Esophagus muscularis mucosa (tissue), 4 donors: ENCODE results near the gene ZNF93. TPM values are rescaled to one million over a fixed set of nuclear protein-coding genes. Genes with fewer than 3 reads are reported as not detected.
A peak's percentile ranks its signal among the peaks of the same experiment; 100 is the strongest.
"Not testable (repeated sequence)": the region's sequence is repeated elsewhere in the genome, so short reads cannot be mapped to it uniquely, and the experiment has no call there.

Experiments
- DNase-seq: peaks from one replicate; pipeline ENCODE4 v3.0.0-alpha.2; 2017; ENCODE audit errors: extremely low spot score
- H3K27ac ChIP-seq, 4 donors: fragments of 200-600 bp; sonication (generic); replicated peaks in 1 of 4; 1 replicate in 3 of 4; 2 replicates in 1 of 4; pipeline ENCODE4 v1.5.1; 2016 to 2019; ENCODE audit warnings: mild to moderate bottlenecking in 1 of 4
- H3K27me3 ChIP-seq, 4 donors: fragments of 200-600 bp; sonication (generic); one replicate each; pipeline versions ENCODE4 v1.5.1 to v1.6.0; 2016 to 2019
- H3K36me3 ChIP-seq, 4 donors: fragments of 200-600 bp; sonication (generic); one replicate each; pipeline ENCODE4 v1.5.1; 2016 to 2019
- H3K4me1 ChIP-seq, 4 donors: fragments of 200-600 bp; sonication (generic); one replicate each; pipeline ENCODE4 v1.5.1; 2016 to 2019
- H3K4me3 ChIP-seq, 4 donors: fragments of 200-600 bp; sonication (generic); 1 replicate in 2 of 4; 2 replicates in 2 of 4; pipeline ENCODE4 v1.5.1; 2016 to 2019; ENCODE audit warnings: mild to moderate bottlenecking in 4 of 4, moderate library complexity in 1 of 4
- H3K9me3 ChIP-seq, 4 donors: fragments of 200-600 bp; sonication (generic); 1 replicate in 3 of 4; 2 replicates in 1 of 4; pipeline ENCODE4 v1.5.1; 2016 to 2019
- CTCF ChIP-seq, 3 experiments: fragments of 200-600 bp in 2 of 3; fragments of 450-650 bp in 1 of 3; sonication (generic) in 2 of 3; IDR thresholded peaks; one replicate each; pipeline ENCODE4 v1.5.1; 2017 to 2019; ENCODE audit warnings: antibody characterized with exemption in 3 of 3, mild to moderate bottlenecking in 2 of 3, moderate library complexity in 1 of 3
- EP300 ChIP-seq: sonication (generic); formaldehyde crosslinking; IDR thresholded peaks from one replicate; pipeline ENCODE4 v1.6.1; 2017; ENCODE audit warnings: antibody characterized with exemption
- POLR2A ChIP-seq: fragments of 450-650 bp; IDR thresholded peaks from one replicate; pipeline ENCODE4 v1.6.1; 2017; ENCODE audit warnings: antibody characterized with exemption, moderate library complexity, mild to moderate bottlenecking, low read depth
- POLR2AphosphoS5 ChIP-seq, 2 donors: sonication (generic); formaldehyde crosslinking; IDR thresholded peaks; one replicate each; pipeline ENCODE4 v1.6.1; 2017; ENCODE audit warnings: antibody characterized with exemption in 2 of 2
- WGBS: methylation state at CpG from one replicate; pipeline ENCODE4 v1.1.5; 2018; 5-methylcytosine and 5-hydroxymethylcytosine counted together
- intact Hi-C: fragments of 100-400 bp; cut with DNase I; formaldehyde crosslinking; loops from one replicate; pipeline ENCODE4 v1.15.1; 2023
- total RNA-seq, 4 donors: library from RNA; depleted of rRNA; stranded (reverse); fragments of >200 nt; gene quantifications; one replicate each; pipeline versions ENCODE4 v1.1.0 to v1.2.1, GENCODE V29; 2016

ZNF93 gene
- total RNA-seq, 4 donors from 2014 or later = 1.2 to 4.1 (median 2.1) TPM

GRCh38 chr19:19911150-19911549 is 10.4 kb downstream of the ZNF93 start:
- no peak for DNase-seq
- no peak for TF ChIP-seq EP300
- no peak for TF ChIP-seq CTCF (IDR thresholded peaks at IDR 0.05)
- TF ChIP-seq POLR2AphosphoS5 (IDR thresholded peaks at IDR 0.05) = no peak
- no peak for TF ChIP-seq POLR2A
- H3K4me3 ChIP-seq = no peak overlapping the region
- no peaks in the 10 kb centered on the region for H3K9me3 ChIP-seq
- no peaks in the 10 kb centered on the region for H3K27me3 ChIP-seq
- intact Hi-C loops = no loop called here
- no peaks in the 10 kb centered on the region for H3K4me1 ChIP-seq
- WGBS = 76% methylated on average over 1 of the region's 1 CpG
- H3K27ac ChIP-seq = no peak overlapping the region
- H3K36me3 ChIP-seq = peaks cover 0 to 3% (median 0%) of the 10 kb centered on the region in 4 donors

- Histone ChIP-seq H3K27ac (no peak overlapping the region), H3K36me3 (peaks cover 0 to 5% (median 2%) of the 10 kb centered on the region in 4 donors), H3K27me3 (no peaks in the 10 kb centered on the region), H3K4me1 (no peaks in the 10 kb centered on the region), H3K4me3 (no peak overlapping the region), H3K9me3 (no peaks in the 10 kb centered on the region)
- intact Hi-C loops = no loop called here
- 89% methylated on average over 3 of the region's 3 CpGs for WGBS
- TF ChIP-seq POLR2AphosphoS5 (IDR thresholded peaks at IDR 0.05) (no peak), POLR2A (no peak), EP300 (no peak), CTCF (IDR thresholded peaks at IDR 0.05) (no peak)
- DNase-seq = no peak
Observed at GRCh38 chr19:19914596-19914995, 13.8 kb downstream of the ZNF93 start.

GRCh38 chr19:19930417-19930816 is 29.7 kb downstream of the ZNF93 start:
- H3K4me1 ChIP-seq, H3K27me3 ChIP-seq, DNase-seq, H3K27ac ChIP-seq, intact Hi-C loops: not testable (repeated sequence)
- peak; percentile 49 to 83 (median 50) for TF ChIP-seq CTCF (IDR thresholded peaks at IDR 0.05)
- WGBS = 58% methylated on average over 3 of the region's 7 CpGs
- Histone ChIP-seq H3K36me3 (peaks cover 0 to 16% (median 10%) of the 10 kb centered on the region in 4 donors), H3K4me3 (peak overlapping the region in 1 of 4 donors; percentile 13), H3K9me3 (peaks cover 0 to 22% (median 12%) of the 10 kb centered on the region in 4 donors)

- intact Hi-C loops = not testable (repeated sequence)
Observed at GRCh38 chr19:19933432-19934314, 32.9 kb downstream of the ZNF93 start.

GRCh38 chr19:19937403-19937802 is 36.7 kb downstream of the ZNF93 start:
- H3K27me3 ChIP-seq = no peaks in the 10 kb centered on the region
- no peak overlapping the region for H3K27ac ChIP-seq
- peaks cover 0 to 11% (median 10%) of the 10 kb centered on the region in 4 donors for H3K36me3 ChIP-seq
- WGBS = 96% methylated on average over 2 of the region's 2 CpGs
- no peak for TF ChIP-seq EP300
- no peak for TF ChIP-seq POLR2AphosphoS5 (IDR thresholded peaks at IDR 0.05)
- no peak for TF ChIP-seq CTCF (IDR thresholded peaks at IDR 0.05)
- no peak for TF ChIP-seq POLR2A
- intact Hi-C loops = no loop called here
- no peaks in the 10 kb centered on the region for H3K4me1 ChIP-seq
- no peak for DNase-seq
- H3K4me3 ChIP-seq = no peak overlapping the region
- H3K9me3 ChIP-seq = peaks cover 0 to 34% (median 16%) of the 10 kb centered on the region in 4 donors

More at GRCh38 chr19:19933432-19934314, 32.9 kb downstream of the ZNF93 start:
- not testable (repeated sequence) for H3K27ac ChIP-seq, H3K27me3 ChIP-seq, H3K4me1 ChIP-seq, H3K4me3 ChIP-seq, DNase-seq
- Histone ChIP-seq H3K9me3 (peaks cover 0 to 28% (median 16%) of the 10 kb centered on the region in 4 donors), H3K36me3 (peaks cover 0 to 11% (median 10%) of the 10 kb centered on the region in 4 donors)
- 90% methylated on average over 3 of the region's 3 CpGs for WGBS
